Endodermal cell (in vitro differentiated cells): ENCODE data around the gene PLXNA2. TPM values are rescaled to one million over a fixed set of nuclear protein-coding genes. Genes with fewer than 3 reads are reported as not detected.

ENCODE experiments used
- DNase-seq: peaks from one replicate; pipeline ENCODE4 v3.0.0-alpha.2; 2017
- H3K27ac ChIP-seq: 2 replicates; pipeline ENCODE4 v1.5.1; 2013; ENCODE audit warnings: mild to moderate bottlenecking, low read depth, low read length, moderate library complexity
- H3K27me3 ChIP-seq: 2 replicates; pipeline ENCODE4 v1.6.1; 2013; ENCODE audit warnings: mild to moderate bottlenecking, low read length, moderate library complexity; ENCODE audit not compliant: insufficient read depth, control insufficient read depth, poor library complexity, severe bottlenecking
- H3K36me3 ChIP-seq: 2 replicates; pipeline ENCODE4 v1.7.0; 2013; ENCODE audit warnings: mild to moderate bottlenecking, low read length, moderate library complexity; ENCODE audit not compliant: control insufficient read depth, insufficient read depth
- H3K4me1 ChIP-seq: one replicate; pipeline ENCODE4 v1.7.0; 2013; ENCODE audit warnings: low read length; ENCODE audit not compliant: control insufficient read depth, insufficient read depth
- H3K4me3 ChIP-seq: 2 replicates; pipeline ENCODE4 v1.5.1; 2013; ENCODE audit warnings: mild to moderate bottlenecking, low read length, moderate library complexity
- H3K9ac ChIP-seq: 2 replicates; pipeline ENCODE4 v1.6.1; 2013; ENCODE audit warnings: mild to moderate bottlenecking, low read length, moderate library complexity; ENCODE audit not compliant: poor library complexity, severe bottlenecking; ENCODE audit errors: extremely low read depth
- H3K9me3 ChIP-seq: 2 replicates; pipeline ENCODE4 v1.6.1; 2013; ENCODE audit warnings: mild to moderate bottlenecking, low read length, moderate library complexity; ENCODE audit not compliant: control insufficient read depth
- H3K27ac Mint-ChIP-seq: 2 replicates; pipeline ENCODE4 v1.8.0; 2020; ENCODE audit warnings: mixed read lengths
- H3K27me3 Mint-ChIP-seq: 2 replicates; pipeline ENCODE4 v1.8.0; 2021; ENCODE audit warnings: mild to moderate bottlenecking, mixed read lengths; ENCODE audit not compliant: insufficient read depth
- H3K36me3 Mint-ChIP-seq: 2 replicates; pipeline ENCODE4 v1.8.0; 2020; ENCODE audit warnings: low read depth, mixed read lengths
- H3K4me1 Mint-ChIP-seq: 2 replicates; pipeline ENCODE4 v1.8.0; 2020; ENCODE audit warnings: mixed read lengths
- H3K4me3 Mint-ChIP-seq: 2 replicates; pipeline ENCODE4 v1.8.0; 2020; ENCODE audit warnings: mild to moderate bottlenecking, moderate library complexity, mixed read lengths
- H3K9me3 Mint-ChIP-seq: 2 replicates; pipeline ENCODE4 v1.8.0; 2020; ENCODE audit warnings: mild to moderate bottlenecking, mixed read lengths
- WGBS, 2 experiments: methylation state at CpG; one replicate each; pipeline versions ENCODE4 v1.1.5 to v1.1.7; 2013; ENCODE audit warnings: missing lambda C conversion rate in 2 of 2, mixed read lengths in 1 of 2; ENCODE audit not compliant: insufficient coverage in 1 of 2, insufficient read length in 1 of 2; 5-methylcytosine and 5-hydroxymethylcytosine counted together
- total RNA-seq, 2 donors: library from RNA; stranded (reverse); fragmentation: NEBNext Ultra II Directional in 1 of 2; extraction: Animal tissue kit (Norgen Biotek cat#: 25700) in 1 of 2; gene quantifications; 2 replicates in 1 of 2; 3 replicates in 1 of 2; pipeline ENCODE4 v1.2.1, GENCODE V29; 2021
- TF ChIP-seq, protein P1 (sequence below): fragments of 200-600 bp; sonication (generic); conservative IDR thresholded peaks from 2 replicates; pipeline ENCODE4 v1.5.0; 2021; ENCODE audit warnings: antibody characterized with exemption, mild to moderate bottlenecking

Gene PLXNA2
- total RNA-seq, 2 donors from 2014 or later = 61.2 to 86.1 TPM

DNA sequence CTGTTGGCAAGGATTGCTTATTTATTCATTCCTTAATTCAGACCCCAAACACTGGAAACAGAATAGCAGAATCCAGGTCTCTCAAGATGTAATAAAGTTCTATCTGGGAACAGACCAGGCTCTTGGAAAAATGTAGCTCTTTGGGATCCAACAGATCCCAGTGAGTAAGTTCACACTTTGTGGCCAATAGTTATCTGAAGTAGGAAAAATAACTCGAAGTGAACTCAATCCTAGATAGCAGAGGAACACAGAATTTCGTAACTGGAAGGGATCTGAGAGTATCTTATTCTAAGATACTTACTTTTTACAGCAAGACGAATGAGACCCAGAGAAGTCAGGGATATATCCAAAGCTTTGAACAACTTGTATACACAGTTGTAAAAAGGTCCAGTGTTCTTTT lies 182.6 kb downstream of the PLXNA2 start:
- H3K9me3 Mint-ChIP-seq = no peaks in the 10 kb centered on the region
- DNase-seq = no peak
- no peaks in the 10 kb centered on the region for H3K27me3 Mint-ChIP-seq
- H3K4me3 ChIP-seq = no peak overlapping the region
- H3K36me3 Mint-ChIP-seq = peaks cover 39% of the 10 kb centered on the region
- H3K27ac ChIP-seq = no peak overlapping the region
- TF ChIP-seq, protein P1, sequence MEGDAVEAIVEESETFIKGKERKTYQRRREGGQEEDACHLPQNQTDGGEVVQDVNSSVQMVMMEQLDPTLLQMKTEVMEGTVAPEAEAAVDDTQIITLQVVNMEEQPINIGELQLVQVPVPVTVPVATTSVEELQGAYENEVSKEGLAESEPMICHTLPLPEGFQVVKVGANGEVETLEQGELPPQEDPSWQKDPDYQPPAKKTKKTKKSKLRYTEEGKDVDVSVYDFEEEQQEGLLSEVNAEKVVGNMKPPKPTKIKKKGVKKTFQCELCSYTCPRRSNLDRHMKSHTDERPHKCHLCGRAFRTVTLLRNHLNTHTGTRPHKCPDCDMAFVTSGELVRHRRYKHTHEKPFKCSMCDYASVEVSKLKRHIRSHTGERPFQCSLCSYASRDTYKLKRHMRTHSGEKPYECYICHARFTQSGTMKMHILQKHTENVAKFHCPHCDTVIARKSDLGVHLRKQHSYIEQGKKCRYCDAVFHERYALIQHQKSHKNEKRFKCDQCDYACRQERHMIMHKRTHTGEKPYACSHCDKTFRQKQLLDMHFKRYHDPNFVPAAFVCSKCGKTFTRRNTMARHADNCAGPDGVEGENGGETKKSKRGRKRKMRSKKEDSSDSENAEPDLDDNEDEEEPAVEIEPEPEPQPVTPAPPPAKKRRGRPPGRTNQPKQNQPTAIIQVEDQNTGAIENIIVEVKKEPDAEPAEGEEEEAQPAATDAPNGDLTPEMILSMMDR = no peak
- H3K27me3 ChIP-seq = no peaks in the 10 kb centered on the region
- peaks cover 49% of the 10 kb centered on the region for H3K4me1 ChIP-seq
- peaks cover 93% of the 10 kb centered on the region for H3K36me3 ChIP-seq
- WGBS, 2 experiments = 88 to 100% methylated on average over 2 to 3 of the region's 3 CpGs
- peaks cover 51% of the 10 kb centered on the region for H3K4me1 Mint-ChIP-seq
- no peak overlapping the region for H3K27ac Mint-ChIP-seq
- H3K4me3 Mint-ChIP-seq = no peak overlapping the region
- H3K9ac ChIP-seq = no peak overlapping the region
- H3K9me3 ChIP-seq = no peaks in the 10 kb centered on the region

DNA sequence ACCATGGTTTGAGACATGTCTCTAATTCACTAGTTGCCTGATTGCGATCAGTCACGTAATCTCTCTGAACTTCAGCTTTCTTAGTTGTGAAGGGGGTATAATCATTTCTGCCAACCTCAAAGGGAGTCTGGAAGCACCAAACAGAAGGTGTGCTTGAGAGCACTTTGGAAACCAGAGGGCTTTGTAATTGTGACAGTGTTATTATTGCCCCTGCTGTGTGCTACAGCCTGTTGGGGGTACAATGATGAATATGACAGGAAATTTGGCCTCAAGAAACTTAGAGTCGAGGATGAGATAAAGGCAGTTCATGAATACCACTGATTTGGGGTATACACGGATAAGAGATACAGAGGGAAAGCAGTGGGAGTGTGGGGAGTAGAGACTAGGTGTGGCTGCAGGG lies 183.1 kb downstream of the PLXNA2 start:
- Mint-ChIP-seq H3K4me1 (peaks cover 51% of the 10 kb centered on the region), H3K9me3 (no peaks in the 10 kb centered on the region), H3K36me3 (peaks cover 41% of the 10 kb centered on the region), H3K4me3 (no peak overlapping the region), H3K27ac (no peak overlapping the region), H3K27me3 (no peaks in the 10 kb centered on the region)
- no peak overlapping the region for H3K27ac ChIP-seq
- H3K4me1 ChIP-seq = peaks cover 50% of the 10 kb centered on the region
- no peaks in the 10 kb centered on the region for H3K9me3 ChIP-seq
- WGBS, 2 experiments = 84 to 90% methylated on average over 4 of the region's 4 CpGs
- no peaks in the 10 kb centered on the region for H3K27me3 ChIP-seq
- TF ChIP-seq, protein P1 = no peak
- H3K36me3 ChIP-seq = peaks cover 92% of the 10 kb centered on the region
- H3K4me3 ChIP-seq = no peak overlapping the region
- no peak overlapping the region for H3K9ac ChIP-seq
- DNase-seq = no peak

GRCh38 chr1:208060215-208060869 lies 183.8 kb downstream of the PLXNA2 start:
- Histone ChIP-seq H3K27me3 (no peaks in the 10 kb centered on the region), H3K36me3 (peaks cover 90% of the 10 kb centered on the region), H3K9ac (no peak overlapping the region), H3K4me1 (peaks cover 50% of the 10 kb centered on the region), H3K4me3 (no peak overlapping the region), H3K27ac (no peak overlapping the region), H3K9me3 (no peaks in the 10 kb centered on the region)
- WGBS, 2 experiments = 90 to 93% methylated on average over 12 to 17 of the region's 17 CpGs
- TF ChIP-seq, protein P1 = no peak
- no peaks in the 10 kb centered on the region for H3K9me3 Mint-ChIP-seq
- no peak overlapping the region for H3K4me3 Mint-ChIP-seq
- peaks cover 41% of the 10 kb centered on the region for H3K36me3 Mint-ChIP-seq
- H3K27me3 Mint-ChIP-seq = no peaks in the 10 kb centered on the region
- H3K4me1 Mint-ChIP-seq = peaks cover 51% of the 10 kb centered on the region
- H3K27ac Mint-ChIP-seq = no peak overlapping the region
- no peak for DNase-seq
